Progenitor cell of endocrine pancreas (in vitro differentiated cells): Measurements from ENCODE around the gene MYO10. TPM values are rescaled to one million over a fixed set of nuclear protein-coding genes. Genes with fewer than 3 reads are reported as not detected.
A peak's percentile ranks its signal among the peaks of the same experiment; 100 is the strongest.

Source experiments
- DNase-seq: peaks from one replicate; pipeline ENCODE4 v3.0.0; 2021; ENCODE audit warnings: low spot score; ENCODE audit not compliant: unreplicated experiment
- H3K27ac Mint-ChIP-seq: 2 replicates; pipeline ENCODE4 v1.8.0; 2021; ENCODE audit warnings: mild to moderate bottlenecking, moderate library complexity, mixed read lengths
- H3K27me3 Mint-ChIP-seq: 2 replicates; pipeline ENCODE4 v1.8.0; 2021; ENCODE audit warnings: mixed read lengths
- H3K36me3 Mint-ChIP-seq: 2 replicates; pipeline ENCODE4 v1.8.0; 2022; ENCODE audit warnings: mixed read lengths; ENCODE audit not compliant: insufficient read depth
- H3K4me1 Mint-ChIP-seq: 2 replicates; pipeline ENCODE4 v1.8.0; 2021; ENCODE audit warnings: low read depth, mixed read lengths
- H3K4me3 Mint-ChIP-seq: 2 replicates; pipeline ENCODE4 v1.8.0; 2021; ENCODE audit warnings: low read depth, mild to moderate bottlenecking, moderate library complexity, mixed read lengths
- H3K9me3 Mint-ChIP-seq: 2 replicates; pipeline ENCODE4 v1.8.0; 2021; ENCODE audit warnings: low read depth, mixed read lengths
- CTCF ChIP-seq: fragments of 200-600 bp; sonication (generic); IDR thresholded peaks from one replicate; pipeline ENCODE4 v1.5.0; 2021; ENCODE audit warnings: antibody characterized with exemption, mild to moderate bottlenecking; ENCODE audit not compliant: unreplicated experiment
- total RNA-seq: library from RNA; stranded (reverse); gene quantifications from 2 replicates; pipeline ENCODE4 v1.2.1, GENCODE V29; 2021

MYO10 gene
- total RNA-seq, 1 donor from 2014 or later, result 88.0 TPM

- DNase-seq, result no peak
- no peaks in the 10 kb centered on the region for H3K9me3 Mint-ChIP-seq
- H3K27ac Mint-ChIP-seq, result peak overlapping the region; percentile 35
- no peak overlapping the region for H3K4me3 Mint-ChIP-seq
- no peaks in the 10 kb centered on the region for H3K36me3 Mint-ChIP-seq
- no peaks in the 10 kb centered on the region for H3K27me3 Mint-ChIP-seq
- TF ChIP-seq CTCF, result no peak
- no peaks in the 10 kb centered on the region for H3K4me1 Mint-ChIP-seq
These were observed 141.7 kb downstream of the MYO10 start for GRCh38 chr5:16794269-16794913.

DNA sequence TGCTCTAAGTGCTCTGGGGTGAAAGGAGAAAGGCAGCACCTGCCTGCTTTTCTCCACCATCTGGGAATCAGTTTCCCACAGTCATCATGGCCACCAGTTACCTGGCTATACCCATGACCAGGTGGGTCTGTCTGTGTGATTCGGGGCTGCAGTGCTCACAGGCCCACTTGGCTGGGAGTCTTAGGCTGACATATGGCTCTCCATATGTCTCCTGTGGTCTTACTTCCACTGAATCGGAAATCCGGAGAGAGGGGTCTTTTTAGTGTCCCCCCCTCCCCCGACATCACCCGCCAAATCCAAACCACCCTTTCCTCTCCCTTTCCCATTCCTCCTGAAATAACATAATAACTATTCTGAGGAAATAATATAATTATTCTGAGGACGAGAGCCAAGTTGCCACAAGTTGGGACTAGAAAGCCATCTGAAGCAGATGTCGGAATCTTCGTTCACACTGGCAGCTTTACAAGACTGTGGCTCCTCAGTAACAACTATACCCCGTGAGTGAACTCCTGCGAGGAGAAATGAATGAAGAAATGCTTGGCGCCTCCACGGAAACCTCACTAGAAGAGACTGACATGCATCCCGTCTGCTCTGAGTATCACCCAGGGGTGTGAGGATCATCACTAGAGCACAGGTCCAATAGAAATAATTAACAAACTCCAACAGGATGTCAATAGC is 143.4 kb downstream of the MYO10 start:
- no peak overlapping the region for H3K4me3 Mint-ChIP-seq
- H3K27me3 Mint-ChIP-seq, result no peaks in the 10 kb centered on the region
- peaks cover 8% of the 10 kb centered on the region for H3K36me3 Mint-ChIP-seq
- no peaks in the 10 kb centered on the region for H3K4me1 Mint-ChIP-seq
- no peak for DNase-seq
- H3K9me3 Mint-ChIP-seq, result no peaks in the 10 kb centered on the region
- no peak for TF ChIP-seq CTCF
- H3K27ac Mint-ChIP-seq, result no peak overlapping the region

GRCh38 chr5:16791904-16792597 is 144.0 kb downstream of the MYO10 start:
- Mint-ChIP-seq H3K9me3 (no peaks in the 10 kb centered on the region), H3K4me1 (no peaks in the 10 kb centered on the region)
- no peak for TF ChIP-seq CTCF

DNA sequence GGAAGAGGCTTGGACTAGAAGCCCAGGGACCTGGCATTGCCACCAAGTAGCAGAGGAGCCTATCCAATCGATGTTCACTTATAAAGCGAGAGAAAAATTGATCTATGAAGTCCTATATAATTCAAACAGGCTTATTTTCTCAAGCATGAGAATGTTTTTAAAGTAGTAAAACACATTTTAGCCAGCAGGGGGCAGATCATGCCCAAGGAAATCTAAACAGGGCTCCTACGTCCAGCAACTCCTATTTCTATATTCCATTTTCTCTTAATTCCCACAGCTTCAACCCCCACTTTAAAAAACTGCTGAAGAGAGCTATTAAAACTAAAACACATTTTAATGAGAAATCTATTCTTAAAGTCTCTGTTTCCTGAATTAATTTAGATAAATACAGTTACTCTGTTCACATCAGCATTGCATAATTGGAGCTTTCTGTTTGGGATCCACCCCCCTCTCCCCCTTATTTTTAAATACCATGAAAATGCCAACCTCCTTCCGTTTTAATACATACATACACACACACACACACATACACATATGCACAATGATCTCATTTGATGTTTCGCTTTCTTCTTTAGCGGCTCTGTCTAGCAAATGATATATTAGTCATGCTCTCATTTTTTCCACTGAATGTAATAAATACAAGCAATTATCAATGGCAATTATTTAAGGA is 144.9 kb downstream of the MYO10 start:
- DNase-seq, result no peak
- Mint-ChIP-seq H3K27ac (no peak overlapping the region), H3K36me3 (peaks cover 8% of the 10 kb centered on the region), H3K4me1 (no peaks in the 10 kb centered on the region), H3K4me3 (no peak overlapping the region), H3K9me3 (no peaks in the 10 kb centered on the region), H3K27me3 (no peaks in the 10 kb centered on the region)
- TF ChIP-seq CTCF, result peak; percentile 80

More at GRCh38 chr5:16791904-16792597, 144.0 kb downstream of the MYO10 start:
- H3K27ac Mint-ChIP-seq, result peak overlapping the region; percentile 86
- peaks cover 8% of the 10 kb centered on the region for H3K36me3 Mint-ChIP-seq
- H3K4me3 Mint-ChIP-seq, result no peak overlapping the region
- H3K27me3 Mint-ChIP-seq, result no peaks in the 10 kb centered on the region
- DNase-seq, result no peak

GRCh38 chr5:16788957-16789356 is 147.1 kb downstream of the MYO10 start:
- Mint-ChIP-seq H3K9me3 (no peaks in the 10 kb centered on the region), H3K27ac (no peak overlapping the region), H3K27me3 (no peaks in the 10 kb centered on the region), H3K4me1 (no peaks in the 10 kb centered on the region), H3K4me3 (no peak overlapping the region), H3K36me3 (peaks cover 13% of the 10 kb centered on the region)
- no peak for TF ChIP-seq CTCF
- DNase-seq, result no peak
